HG03159 (cell line): ENCODE measurements around the gene LMAN1L.

Experiments
- ATAC-seq: cut with Tn5 transposase; IDR thresholded peaks from one replicate; pipeline ENCODE4 v1.9.1; 2021; ENCODE audit warnings: mild to moderate bottlenecking, moderate library complexity; ENCODE audit not compliant: unreplicated experiment

LMAN1L gene

DNA sequence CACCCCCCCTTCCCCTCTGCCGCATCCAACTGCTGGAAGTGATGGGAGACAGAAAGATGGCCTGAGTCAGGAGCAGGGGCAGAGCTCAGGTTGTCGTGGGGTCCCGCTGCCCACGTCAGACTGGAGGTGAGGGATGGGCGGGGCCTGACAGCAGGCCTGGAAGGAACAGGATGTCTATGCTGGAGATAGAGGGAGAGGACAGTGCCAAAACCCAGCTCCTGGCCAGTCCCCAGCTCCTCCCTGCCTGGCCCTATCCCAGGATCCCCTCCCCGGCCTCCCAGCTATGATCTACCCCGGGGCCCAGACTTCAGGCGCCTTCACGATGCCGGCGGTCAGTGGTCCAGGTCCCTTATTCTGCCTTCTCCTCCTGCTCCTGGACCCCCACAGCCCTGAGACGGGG, at the start of gene LMAN1L:
TSS of gene LMAN1L (plus strand) at position 303 of the 400 bp plus-strand sequence. CDS start at position 323, 20 bp downstream.
- no peak for ATAC-seq

DNA sequence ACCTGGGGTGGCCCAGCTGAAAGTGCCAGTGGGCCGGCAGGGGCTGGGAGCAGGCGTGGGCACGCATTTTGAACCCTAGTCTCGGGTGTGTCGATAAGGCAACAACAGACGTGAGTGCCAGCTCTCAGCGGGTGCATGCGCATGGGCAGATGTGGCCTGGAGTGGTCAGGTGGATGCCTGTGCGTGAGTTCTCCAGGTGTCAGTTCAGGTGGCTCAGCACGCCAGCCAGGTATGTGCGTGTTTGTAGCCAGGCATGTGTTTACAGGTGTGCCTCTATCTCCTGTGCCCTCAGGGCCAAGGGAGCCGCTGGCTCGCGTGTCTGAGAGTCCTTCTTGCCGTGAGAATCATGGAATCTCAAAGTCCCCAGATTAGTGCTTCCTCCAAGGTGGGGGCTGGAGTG, 49.2 kb upstream of the LMAN1L start:
- no peak for ATAC-seq

DNA sequence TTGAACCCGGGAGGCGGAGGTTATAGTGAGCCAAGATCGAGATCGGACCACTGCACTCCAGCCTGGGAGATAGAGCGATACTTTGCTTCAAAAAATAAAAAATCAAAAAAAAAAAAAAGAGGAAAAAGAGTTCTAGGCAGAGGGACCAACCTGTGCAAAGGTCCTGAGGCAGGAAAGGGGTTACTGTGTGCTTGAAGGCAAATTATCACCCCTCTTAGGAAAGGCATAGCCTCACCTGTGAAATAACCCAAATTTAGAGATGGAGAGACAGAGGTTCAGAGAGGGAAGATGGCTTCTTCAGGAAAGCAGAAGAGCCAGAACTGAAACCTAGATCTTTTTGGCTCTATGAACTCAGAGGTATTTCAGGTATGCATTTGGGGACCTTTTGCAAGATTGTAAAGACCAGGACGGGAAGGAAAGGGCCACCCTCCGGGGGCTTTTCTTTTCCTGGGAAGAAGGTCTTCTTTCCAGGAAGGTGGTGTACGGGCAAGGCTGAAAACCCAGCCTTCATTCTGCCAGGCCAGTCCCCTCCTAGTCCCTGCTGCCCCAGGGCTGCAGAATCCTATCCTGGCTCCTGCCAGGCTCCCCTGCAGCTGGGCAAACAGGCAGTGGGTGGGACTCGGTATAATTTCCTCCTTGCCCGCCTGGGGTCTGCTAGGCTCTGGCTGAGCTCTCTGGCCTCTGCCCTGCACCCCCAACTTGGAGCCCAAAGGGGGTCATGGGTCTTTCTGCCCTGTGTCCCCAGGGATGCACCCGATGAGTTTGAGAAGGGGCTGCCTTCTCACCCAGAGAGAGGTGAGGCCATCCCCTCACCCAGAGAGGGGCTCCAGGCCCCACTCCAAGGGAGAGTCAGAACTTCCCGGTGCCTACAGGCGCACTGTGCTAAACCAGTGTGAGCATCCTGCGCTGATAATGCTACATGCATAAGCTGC, 45.2 kb upstream of the LMAN1L start:
- no peak for ATAC-seq

DNA sequence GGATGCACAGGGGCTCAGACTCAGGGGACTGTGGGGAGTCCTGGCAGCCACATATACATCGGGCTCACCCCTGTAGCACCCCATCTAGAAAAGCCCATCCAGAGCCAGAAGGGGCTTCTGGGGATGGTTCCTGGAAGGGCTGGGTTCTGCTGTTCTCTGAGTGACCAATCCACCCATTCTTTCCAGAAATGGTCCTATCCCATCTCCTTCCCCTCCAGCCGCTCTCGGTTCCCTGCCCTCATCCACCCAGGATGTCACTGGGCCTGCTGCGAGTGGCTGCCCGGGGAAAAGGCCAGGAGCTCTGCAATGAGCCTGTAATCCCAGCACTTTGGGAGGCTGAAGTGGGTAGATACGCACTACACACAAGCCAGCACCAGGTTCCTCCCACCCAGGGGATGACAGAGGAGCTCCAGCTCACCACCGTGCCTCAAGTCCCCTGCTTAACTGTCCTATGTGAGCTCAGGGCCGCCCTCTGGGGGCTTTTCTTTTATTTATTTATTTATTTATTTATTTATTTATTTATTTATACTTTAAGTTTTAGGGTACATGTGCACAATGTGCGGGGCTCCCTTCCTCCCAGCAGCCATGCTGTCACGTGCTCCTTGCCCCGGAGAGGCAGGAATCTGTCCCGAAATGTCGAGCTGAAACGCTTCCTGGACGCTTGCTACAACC, 44.4 kb upstream of the LMAN1L start:
- ATAC-seq, result no peak

DNA sequence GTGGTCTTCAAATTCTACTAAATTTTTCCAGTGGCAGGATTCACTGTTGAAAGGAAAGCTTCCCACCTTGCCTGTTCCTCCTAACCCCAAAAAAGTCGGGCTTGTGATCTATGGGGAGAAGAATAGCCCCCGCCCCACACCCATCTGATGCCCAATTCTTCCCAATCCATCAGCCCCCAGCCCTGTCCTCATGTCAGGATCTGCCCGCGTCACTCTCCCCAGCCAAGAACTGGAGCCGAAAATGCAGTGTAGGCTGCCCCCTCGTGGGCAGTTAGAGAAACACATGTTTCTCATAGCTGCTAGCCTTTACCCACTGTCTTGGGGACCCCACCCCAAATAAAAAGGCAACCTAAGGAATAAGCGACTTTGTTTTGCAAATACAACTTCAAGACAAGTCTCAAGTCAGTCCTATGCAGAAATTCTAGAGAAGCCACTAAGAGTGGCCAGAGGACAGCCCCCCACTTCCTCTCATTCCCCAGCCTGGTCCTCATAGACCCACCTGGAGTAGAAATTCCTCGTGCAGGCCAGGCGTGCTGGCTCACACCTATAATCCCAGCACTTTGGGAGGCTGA, 43.8 kb upstream of the LMAN1L start:
- no peak for ATAC-seq

DNA sequence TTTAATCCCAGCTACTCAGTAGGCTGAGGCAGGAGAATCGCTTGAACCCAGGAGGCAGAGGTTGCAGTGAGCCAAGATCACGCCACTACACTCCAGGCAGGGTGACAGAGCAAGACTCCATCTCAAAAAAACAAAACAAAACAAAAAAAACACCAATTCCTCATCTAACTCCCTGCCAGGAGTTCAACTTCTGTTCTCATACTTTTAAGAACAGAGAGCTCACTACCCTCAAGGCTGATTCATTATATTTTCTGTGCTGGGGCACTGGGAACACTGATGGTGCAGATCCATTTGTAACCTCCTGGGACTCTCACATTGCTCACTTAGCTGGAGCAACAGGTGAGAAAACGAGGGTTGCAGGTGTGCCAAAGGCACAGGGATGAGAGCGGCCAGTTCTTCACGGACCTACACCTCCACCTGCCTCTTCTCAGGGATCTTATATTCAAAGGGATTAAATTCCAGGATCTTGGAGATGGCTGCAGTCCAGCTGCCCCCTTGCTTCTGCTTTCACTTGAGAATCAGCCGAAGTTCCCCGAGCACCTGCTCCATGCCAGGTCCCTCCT, 43.1 kb upstream of the LMAN1L start:
- no peak for ATAC-seq

DNA sequence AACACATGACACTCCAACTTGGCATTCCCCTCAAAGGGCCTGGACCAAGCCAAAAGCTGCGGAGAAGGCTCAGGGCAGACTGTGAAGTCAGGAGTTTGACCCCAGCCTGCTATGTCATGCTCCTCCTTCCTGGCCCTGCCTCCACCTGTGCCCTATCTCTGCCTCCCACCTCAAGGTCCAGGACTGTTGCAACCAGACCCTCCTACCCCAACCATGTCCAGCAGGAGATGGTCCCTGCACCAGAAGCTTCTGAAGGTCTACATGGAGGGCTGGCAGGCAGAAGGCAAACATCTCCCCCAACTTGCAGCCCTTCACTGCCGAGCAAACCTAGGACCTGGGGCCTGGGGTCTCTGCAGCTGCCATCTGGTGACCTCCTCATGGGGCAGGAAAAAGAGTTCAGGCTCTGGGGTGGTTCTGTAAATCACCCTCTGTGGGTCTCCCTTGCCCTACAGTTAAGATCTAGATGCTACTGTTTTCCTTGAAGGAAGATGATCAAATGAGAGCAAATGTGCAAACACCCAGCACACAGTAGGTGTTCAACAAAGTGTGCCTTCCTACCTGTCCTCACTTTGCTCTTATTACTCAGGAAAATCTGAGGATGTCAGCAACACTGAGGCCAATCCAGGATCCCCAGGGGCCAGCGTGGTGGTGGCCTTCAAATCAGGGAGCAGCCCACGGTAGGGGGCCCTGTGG, 42.3 kb upstream of the LMAN1L start:
- ATAC-seq, result no peak

DNA sequence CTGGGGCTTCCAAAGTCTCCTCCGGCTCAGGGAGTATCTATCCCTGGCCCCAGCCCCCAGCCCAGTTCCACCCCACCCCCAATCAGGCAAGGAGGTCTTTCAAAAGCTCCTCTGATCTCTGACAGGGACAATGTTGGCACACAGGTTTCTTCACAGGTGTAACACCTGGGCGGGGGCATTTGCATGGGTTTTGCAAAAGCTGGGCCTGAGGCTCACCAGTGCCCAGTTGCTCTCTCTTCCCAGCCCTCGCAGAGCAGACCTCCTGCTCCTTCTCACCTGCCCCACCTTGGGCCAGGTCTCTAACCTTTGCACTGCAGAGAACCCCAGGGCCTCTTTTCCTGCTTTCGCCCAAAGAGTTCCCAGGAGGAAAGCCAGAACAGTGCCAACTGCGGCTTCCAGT, 39.3 kb upstream of the LMAN1L start:
- no peak for ATAC-seq

DNA sequence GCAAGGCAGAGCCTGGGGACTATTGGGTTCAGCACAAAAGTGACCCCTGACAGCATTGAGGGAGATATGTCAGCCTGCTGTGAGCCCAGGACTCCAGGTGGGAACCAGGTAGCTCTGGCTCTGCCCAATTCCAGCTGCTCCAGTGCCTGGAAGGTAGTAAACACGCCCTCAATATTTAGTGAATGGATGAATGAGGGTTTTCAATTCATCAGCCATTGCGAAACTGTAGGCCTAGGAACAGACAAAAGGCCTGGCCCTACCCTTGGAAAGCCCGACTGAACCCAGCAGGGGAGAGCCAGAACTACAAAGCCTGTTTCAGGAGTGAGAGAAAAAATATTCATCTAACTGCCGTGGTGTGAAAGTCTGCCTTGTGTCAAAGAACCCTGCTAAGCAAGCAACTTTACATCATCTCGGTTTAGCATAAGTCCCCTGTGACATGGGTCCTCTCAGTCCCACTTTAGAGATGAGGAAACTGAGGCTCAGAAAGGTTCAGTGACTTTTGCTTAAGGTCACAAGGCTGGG, 38.8 kb upstream of the LMAN1L start:
- ATAC-seq, result no peak

DNA sequence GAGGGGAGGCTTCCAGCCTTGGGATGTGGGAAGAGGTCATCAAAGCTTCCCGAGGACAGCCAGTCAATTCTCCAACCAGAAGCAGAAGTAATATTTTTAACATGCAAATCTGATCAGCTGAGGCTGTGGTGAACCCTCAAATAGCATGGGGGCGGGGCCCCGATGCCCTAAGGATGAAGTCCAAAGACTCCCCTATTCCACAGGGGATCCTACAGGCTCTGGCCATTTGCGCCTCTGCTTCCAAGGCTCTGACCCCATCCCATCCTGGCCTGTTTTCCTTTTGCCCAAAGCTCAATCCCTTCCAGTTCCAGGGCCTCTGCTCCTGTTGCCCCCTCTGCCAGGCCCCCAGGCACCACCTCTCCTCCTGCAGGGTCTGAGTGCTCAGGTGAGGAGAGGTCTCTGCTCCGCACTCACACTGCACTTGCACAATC, 37.5 kb upstream of the LMAN1L start:
- ATAC-seq, result no peak

DNA sequence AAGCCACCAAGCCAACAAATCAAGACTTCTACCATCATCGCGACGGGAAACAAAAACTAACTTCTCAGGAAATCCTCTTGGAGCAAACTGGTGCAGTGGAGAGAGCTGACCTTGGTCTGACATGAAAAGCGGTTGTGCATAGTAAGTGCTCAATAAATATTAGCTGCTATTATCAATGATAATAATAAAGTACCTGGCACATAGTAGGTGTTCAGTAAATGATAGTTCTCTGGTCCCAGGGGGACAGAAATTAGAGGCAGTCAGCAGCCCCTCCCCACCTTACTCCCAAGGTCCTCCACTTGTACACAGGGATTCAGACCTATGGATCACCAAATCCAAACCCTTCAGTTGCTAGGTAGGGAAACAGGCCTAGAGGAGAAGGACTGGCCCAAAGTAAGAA, 36.7 kb upstream of the LMAN1L start:
- no peak for ATAC-seq

DNA sequence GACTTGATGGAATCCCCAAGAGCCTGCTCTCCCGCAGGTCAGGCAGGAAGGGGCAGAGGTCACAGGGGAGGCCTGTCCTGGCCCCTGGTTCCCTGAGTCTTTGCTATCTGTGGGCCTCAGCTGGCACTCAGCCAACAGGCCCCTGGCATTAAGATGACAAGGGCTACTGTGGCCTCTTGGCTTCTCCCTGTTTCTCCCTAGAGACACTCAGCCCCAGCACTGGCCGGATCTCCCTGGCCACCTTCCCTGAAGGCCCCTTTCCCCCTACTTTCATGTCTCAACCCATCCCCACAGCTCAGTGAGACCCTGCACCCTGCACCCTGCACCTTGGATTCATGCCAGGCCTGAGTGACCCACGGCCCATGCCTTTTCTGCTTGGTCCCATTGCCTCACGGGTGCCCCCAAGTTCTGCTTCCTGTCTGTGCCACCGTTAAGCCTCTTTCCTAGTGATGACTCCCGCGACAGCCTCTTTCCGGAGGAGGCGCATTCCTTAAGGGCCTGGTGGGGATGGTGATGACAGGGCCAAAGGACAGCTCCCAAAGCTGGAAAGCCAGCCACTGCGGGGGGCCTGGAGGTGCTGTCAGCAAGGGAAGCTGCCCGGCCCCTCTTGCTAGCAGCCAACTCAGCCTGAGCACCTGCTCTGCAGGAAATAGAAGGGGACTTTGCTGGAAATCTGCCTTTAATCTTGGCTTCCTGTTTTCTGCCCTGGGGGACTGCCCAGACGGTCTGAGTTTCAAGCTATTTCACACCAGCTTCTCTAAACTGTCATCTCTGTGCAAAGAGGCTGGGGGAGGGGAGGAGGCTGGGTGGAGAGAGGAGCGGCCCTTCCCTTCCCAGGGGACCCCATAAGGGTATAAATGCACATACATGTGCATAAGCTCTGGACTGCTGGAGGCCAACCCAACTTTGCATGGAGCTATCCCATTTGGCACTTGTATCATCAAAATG, 35.5 kb upstream of the LMAN1L start:
- ATAC-seq, result peak; percentile 44

DNA sequence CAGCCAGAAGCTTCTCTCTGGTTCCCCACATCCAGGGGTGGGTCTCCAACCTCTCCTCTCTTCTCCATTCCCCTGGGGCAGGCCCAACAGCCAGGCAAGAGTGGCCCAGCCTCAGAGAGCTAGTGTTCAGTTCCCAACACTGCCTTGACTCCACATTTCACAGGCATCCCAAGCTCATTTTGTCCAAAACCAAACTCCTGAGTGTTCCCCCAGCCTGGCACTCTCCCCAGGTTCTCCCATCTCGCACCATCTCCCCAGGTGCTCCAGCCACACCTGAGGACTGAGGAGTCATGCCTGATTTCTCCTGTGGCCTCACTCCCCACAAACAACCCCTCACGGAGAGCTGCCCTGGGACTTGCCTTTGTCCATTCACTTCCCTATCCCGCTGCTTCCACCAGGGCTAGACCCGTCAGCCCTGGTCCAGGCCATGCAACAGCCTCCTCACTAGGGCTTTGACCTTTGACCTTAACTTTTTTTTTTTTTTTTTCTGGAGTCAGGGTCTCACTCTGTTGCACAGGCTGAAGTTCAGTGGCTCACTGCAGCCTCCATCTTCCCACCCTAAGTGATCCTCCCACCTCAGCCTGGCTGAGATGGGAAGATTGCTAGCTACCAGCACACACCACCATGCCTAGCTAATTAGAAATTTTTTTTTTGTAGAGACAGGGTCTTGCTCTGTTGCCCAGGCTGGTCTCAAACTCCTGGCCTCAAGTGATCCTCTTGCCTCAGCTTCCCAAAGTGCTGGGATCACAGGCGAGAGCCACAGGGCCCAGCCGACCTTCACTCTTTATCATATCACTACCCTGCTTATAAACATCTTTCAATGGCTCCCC, 34.7 kb upstream of the LMAN1L start:
- ATAC-seq, result no peak

DNA sequence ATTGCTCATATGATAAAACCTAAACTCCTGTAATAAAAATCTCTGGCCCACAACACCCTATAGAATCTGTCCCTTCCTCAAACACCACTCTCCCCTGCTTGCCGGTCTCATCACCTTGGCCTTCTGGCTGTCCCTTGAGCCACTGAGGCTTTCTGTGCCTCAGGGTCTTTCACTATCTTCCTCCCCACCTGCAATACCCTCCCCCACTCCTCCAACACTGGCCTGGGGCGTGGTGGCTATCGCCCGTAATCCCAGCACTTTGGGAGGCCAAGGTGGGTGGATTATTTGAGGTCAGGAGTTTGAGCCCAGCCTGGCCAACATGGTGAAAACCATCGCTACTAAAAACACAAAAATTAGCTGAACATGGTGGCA, 34.0 kb upstream of the LMAN1L start:
- no peak for ATAC-seq

DNA sequence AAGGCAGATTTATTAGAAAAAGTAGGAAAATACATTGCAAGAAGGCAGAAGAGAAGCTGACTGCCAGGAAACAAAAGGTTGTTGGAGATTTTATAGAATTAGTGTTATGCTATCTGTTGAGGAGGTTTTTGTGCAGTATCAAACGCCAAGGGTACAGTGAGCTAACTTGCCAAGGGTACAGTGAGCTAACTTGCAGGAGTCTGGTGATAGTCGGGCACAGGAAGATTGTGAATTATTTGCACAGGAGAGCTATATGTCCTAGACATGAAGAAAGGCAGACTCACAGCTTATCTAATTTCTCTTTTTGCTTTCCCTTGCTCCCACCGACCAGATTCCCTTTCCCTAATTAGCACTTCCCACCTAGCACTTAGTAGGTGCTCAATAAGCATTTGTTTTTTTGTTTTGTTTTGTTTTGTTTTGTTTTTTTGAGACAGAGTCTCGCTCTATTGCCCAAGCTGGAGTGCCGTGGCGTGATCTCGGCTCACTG, 33.4 kb upstream of the LMAN1L start:
- no peak for ATAC-seq

DNA sequence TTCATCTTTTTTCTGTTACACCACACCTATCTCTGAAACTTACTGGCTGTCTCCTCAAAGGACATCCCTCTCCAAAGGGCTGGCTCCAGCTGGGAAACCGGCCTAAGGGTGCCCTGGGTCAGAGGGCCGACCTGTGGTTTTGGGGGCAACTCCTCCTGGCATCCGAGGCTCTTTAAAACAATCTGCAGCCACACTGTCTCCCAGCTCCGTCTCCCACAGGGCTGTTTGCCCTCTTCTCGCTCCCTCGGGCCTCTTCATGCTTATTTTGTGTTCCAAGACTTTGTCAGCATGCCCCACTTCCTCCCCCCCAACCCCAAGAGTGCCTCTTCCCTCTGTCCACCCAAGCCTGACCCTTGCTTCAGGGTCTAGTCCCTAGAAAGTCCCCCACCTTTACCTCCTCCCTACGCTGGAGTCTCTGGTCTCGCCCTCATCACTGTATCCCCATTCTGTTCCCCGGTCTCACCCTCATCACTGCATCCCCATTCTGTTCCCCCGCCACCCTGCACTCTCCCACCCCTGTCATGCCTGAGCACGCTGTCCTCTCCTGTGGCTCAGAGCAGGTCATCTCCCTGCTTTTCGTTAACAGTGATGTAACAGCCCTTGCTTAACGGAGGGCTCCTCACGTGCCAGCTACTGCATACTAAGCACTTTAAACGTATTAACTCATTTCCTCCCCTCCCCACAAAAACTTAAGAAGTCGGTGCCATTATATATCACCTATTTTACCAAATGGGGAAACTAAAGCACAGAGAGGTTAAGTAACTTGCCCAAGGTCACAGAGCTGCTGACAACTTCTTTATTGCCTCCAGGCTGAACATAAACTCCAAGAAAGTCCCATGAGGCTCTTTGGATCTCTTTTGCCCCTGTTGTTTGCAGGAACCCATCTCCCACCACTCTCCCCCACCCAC, 31.9 kb upstream of the LMAN1L start:
- ATAC-seq, result no peak

DNA sequence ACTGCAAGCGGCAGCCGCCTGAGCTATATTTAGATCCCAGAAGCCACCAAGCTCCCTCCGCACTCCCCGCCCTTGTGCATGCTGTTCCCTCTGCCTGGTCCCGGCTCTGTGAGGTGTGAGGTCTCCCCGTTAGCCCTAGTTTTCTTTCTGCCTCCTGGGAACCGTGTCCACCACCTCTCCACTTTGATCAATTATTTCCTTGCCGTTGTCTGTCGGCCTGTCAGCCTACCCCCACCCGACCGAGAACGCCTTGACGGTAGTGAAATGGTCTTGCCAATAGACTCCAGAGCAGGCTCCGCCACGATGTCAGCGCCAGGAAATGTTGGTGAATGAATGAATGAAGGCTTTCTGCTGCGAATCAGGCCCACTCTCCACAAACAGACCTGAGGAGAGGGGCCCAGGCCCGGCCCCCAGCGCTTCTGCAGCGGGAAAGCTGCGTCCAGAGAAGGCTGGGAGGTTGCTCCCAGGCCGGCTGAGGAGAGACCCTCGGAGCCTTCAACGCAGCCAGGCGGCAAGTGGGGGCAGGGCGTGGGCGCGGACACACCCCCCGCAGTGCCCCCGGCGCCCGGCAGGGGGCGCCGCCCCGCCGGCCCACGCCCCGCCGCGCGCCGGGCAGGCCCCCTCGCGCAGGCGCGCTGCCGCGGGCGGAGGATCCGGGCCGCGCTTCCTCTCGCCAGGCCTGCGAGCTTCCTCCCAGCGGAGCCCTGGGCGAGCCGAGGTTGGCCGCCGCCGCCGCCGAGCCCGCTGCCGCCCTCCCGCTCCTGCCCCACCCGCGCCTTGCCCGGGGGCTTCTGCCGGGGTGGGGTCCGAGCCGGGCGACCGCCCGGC, 31.0 kb upstream of the LMAN1L start, which contains the start of gene CSK:
TSS of gene CSK (plus strand) at position 650 of the 828 bp plus-strand sequence. CDS start 16,218 bp downstream, outside the sequence.
- no peak for ATAC-seq
